Activated CD4-positive, alpha-beta T cell treated with anti-CD3 and anti-CD28 coated beads, Interleukin-2, amount 50 U/mL, for 48 hours (primary cell): ENCODE data around the gene DDI1.

Experiments used
- DNase-seq, 2 experiments: peaks; one replicate each; pipeline ENCODE4 v3.0.0-alpha.2; 2020

DDI1 gene

DNA sequence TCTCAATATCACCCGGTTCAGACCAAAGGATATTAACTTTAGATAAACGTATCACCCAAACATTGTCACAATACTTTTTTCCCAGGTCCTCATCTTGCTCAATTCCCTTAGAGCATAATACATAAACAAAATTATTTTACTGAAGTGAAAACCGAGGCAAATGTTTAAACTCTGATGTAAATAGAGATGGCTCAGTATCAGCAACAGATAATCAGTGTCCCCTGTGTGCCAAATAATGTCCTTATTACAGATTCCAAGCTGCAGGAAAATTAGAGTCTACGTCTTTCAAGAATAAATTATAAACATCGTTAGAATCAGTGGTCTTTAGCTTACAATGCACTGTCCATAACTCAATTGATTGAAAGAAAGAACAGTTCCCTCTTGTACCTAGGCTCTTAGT, 50.2 kb downstream of the DDI1 start:
- DNase-seq: no peak
